Calu3 (cell line): ENCODE data around the gene ABCA10. TPM values are rescaled to one million over a fixed set of nuclear protein-coding genes. Genes with fewer than 3 reads are reported as not detected.
"Not testable (repeated sequence)": the region's sequence is repeated elsewhere in the genome, so short reads cannot be mapped to it uniquely, and the experiment has no call there.

ENCODE experiments used
- Bru-seq: library from RNA; stranded (reverse); fragments of 400-500 nt; gene quantifications from one replicate; lab custom pipeline; 2021; lab: Mats Ljungman, UMichigan
- BruChase-seq, 2 experiments: library from RNA; stranded (reverse); fragments of 400-500 nt; gene quantifications; one replicate each; lab custom pipeline; 2021; lab: Mats Ljungman, UMichigan
- BruUV-seq: library from RNA; stranded (reverse); fragments of 400-500 nt; replicated peaks from 2 replicates; lab custom pipeline; 2021; lab: Mats Ljungman, UMichigan
- CTCF ChIA-PET: fragments of 300-600 bp; sonication (Branson Sonifier 250); formaldehyde crosslinking; loops from one replicate; lab custom pipeline; 2022; ENCODE audit warnings: antibody characterized with exemption; lab: Charles Lee
- DNase-seq: peaks from one replicate; pipeline ENCODE4 v3.0.0; 2022
- H3K27ac Mint-ChIP-seq: one replicate; pipeline ENCODE4 v1.8.0; 2022; ENCODE audit warnings: mixed read lengths; ENCODE audit not compliant: unreplicated experiment
- H3K27me3 Mint-ChIP-seq: one replicate; pipeline ENCODE4 v1.8.0; 2022; ENCODE audit warnings: mixed read lengths; ENCODE audit not compliant: unreplicated experiment
- H3K36me3 Mint-ChIP-seq: one replicate; pipeline ENCODE4 v1.8.0; 2022; ENCODE audit warnings: mild to moderate bottlenecking, moderate library complexity, mixed read lengths; ENCODE audit not compliant: insufficient read depth, unreplicated experiment
- H3K4me1 Mint-ChIP-seq: one replicate; pipeline ENCODE4 v1.8.0; 2022; ENCODE audit warnings: mild to moderate bottlenecking, low read depth, mixed read lengths; ENCODE audit not compliant: unreplicated experiment
- H3K4me3 Mint-ChIP-seq: one replicate; pipeline ENCODE4 v1.8.0; 2022; ENCODE audit warnings: mild to moderate bottlenecking, low read depth, moderate library complexity, mixed read lengths; ENCODE audit not compliant: unreplicated experiment
- H3K9me3 Mint-ChIP-seq: one replicate; pipeline ENCODE4 v1.8.0; 2022; ENCODE audit warnings: low read depth, mixed read lengths; ENCODE audit not compliant: unreplicated experiment
- CTCF ChIP-seq: fragments of 200-600 bp; IDR thresholded peaks from one replicate; pipeline ENCODE4 v1.8.0; 2022; ENCODE audit warnings: antibody characterized with exemption; ENCODE audit not compliant: unreplicated experiment
- intact Hi-C: fragments of 100-400 bp; cut with micrococcal nuclease; formaldehyde crosslinking; loops from one replicate; pipeline ENCODE4 v1.10.0; 2022; ENCODE audit not compliant: unreplicated experiment
- long read RNA-seq: library from polyadenylated mRNA; stranded (forward); transcript quantifications from one replicate; pipeline ENCODE4 v2.0.0, GENCODE V29; 2022
- total RNA-seq: library from RNA; stranded (reverse); gene quantifications from 2 replicates; pipeline ENCODE4 v1.2.3, GENCODE V29; 2022

The ABCA10 gene
- 0.17 and 0.28 TPM in 2 replicates for total RNA-seq
- percentile 31 among the genes with signal in this experiment for Bru-seq, nascent RNA
- percentile 22 among the genes with signal in this experiment for BruChase-seq, experiment 1, labeled RNA remaining after a 6-hour chase
- percentile 27 among the genes with signal in this experiment for BruChase-seq, experiment 2, labeled RNA remaining after a 2-hour chase
- long read RNA-seq, result 0 reads

- no TSS peak for BruUV-seq
- CTCF ChIA-PET, result no interaction called here
- Mint-ChIP-seq H3K4me1 (no peaks in the 10 kb centered on the region), H3K27me3 (no peaks in the 10 kb centered on the region), H3K4me3 (no peak within 1 kb of the TSS), H3K9me3 (peaks cover 7% of the 10 kb centered on the region), H3K36me3 (no peaks in the 10 kb centered on the region), H3K27ac (no peak within 1 kb of the TSS)
- no peak for TF ChIP-seq CTCF
- no peak for DNase-seq
- intact Hi-C loops, result no loop called here
Measured at GRCh38 chr17:69228576-69228975, at the start of gene ABCA10. Gene ABCA10 (minus strand): TSS chr17:69228824. CDS start chr17:69225358, 3,466 bp downstream.

- CTCF ChIA-PET, DNase-seq, H3K4me3 Mint-ChIP-seq, H3K9me3 Mint-ChIP-seq, intact Hi-C loops, H3K4me1 Mint-ChIP-seq, H3K36me3 Mint-ChIP-seq, H3K27me3 Mint-ChIP-seq, BruUV-seq, H3K27ac Mint-ChIP-seq: not testable (repeated sequence)
Measured at GRCh38 chr17:69276279-69276678, 47.7 kb upstream of the ABCA10 start.

- TF ChIP-seq CTCF, result no peak
- no peaks in the 10 kb centered on the region for H3K4me1 Mint-ChIP-seq
- intact Hi-C loops, result no loop called here
- BruUV-seq, result no TSS peak
- no peak for DNase-seq
- H3K4me3 Mint-ChIP-seq, result no peak overlapping the region
- H3K36me3 Mint-ChIP-seq, result no peaks in the 10 kb centered on the region
- H3K27ac Mint-ChIP-seq, result no peak overlapping the region
- H3K27me3 Mint-ChIP-seq, result no peaks in the 10 kb centered on the region
- no peaks in the 10 kb centered on the region for H3K9me3 Mint-ChIP-seq
- CTCF ChIA-PET, result no interaction called here
Measured at GRCh38 chr17:69275751-69276150, 47.1 kb upstream of the ABCA10 start.

GRCh38 chr17:69271023-69271422 lies 42.4 kb upstream of the ABCA10 start:
- DNase-seq, result no peak
- Mint-ChIP-seq H3K9me3 (no peaks in the 10 kb centered on the region), H3K27me3 (no peaks in the 10 kb centered on the region), H3K4me1 (peaks cover 9% of the 10 kb centered on the region), H3K27ac (no peak overlapping the region), H3K4me3 (no peak overlapping the region), H3K36me3 (no peaks in the 10 kb centered on the region)
- intact Hi-C loops, result no loop called here
- CTCF ChIA-PET, result no interaction called here
- BruUV-seq, result no TSS peak
- no peak for TF ChIP-seq CTCF
